T-helper 2 cell treated with Interferon-gamma antibody and Interleukin-4, amounts not matched to agents 100 ng/mL and 5 ng/mL, for 36 hours (primary cell): Measurements from ENCODE around the gene FOXF2. TPM values are rescaled to one million over a fixed set of nuclear protein-coding genes. Genes with fewer than 3 reads are reported as not detected.

Source experiments
- intact Hi-C: fragments of 100-400 bp; cut with micrococcal nuclease; formaldehyde crosslinking; loops from one replicate; pipeline ENCODE4 v1.15.1; 2023
- total RNA-seq: library from RNA; stranded (reverse); gene quantifications from 2 replicates; pipeline ENCODE4 v1.2.3, GENCODE V29; 2022

FOXF2 gene
- total RNA-seq, 1 donor from 2014 or later: not detected

- intact Hi-C loops: no loop called here
Observed at GRCh38 chr6:1437553-1438406, 48.4 kb downstream of the FOXF2 start.

- intact Hi-C loops: no loop called here
Observed at GRCh38 chr6:1438471-1438881, 49.1 kb downstream of the FOXF2 start.

GRCh38 chr6:1439349-1439748 is 50.0 kb downstream of the FOXF2 start:
- intact Hi-C loops: no loop called here

- intact Hi-C loops: no loop called here
Observed at GRCh38 chr6:1442929-1443328, 53.6 kb downstream of the FOXF2 start.

Other genes starting within 250 kb of the FOXF2 start
- not detected in 2 replicates for gene FOXQ1, start 77.5 kb upstream of the FOXF2 start, total RNA-seq
- gene FOXC1, start 220.3 kb downstream of the FOXF2 start, total RNA-seq: not detected in 2 replicates